ENCODE data around the gene TXNDC16.

The TXNDC16 gene

GRCh38 chr14:52413729-52414408 lies 138.4 kb downstream of the TXNDC16 start:
- no peak overlapping the region for H3K4me3 ChIP-seq
- H3K36me3 ChIP-seq (replicated peaks): no peaks in the 10 kb centered on the region
- in situ Hi-C loops (cut with MboI; ENCODE audit: low sequenced_read_pairs): no loop called here
- H3K9me3 ChIP-seq: no peaks in the 10 kb centered on the region
- DNase-seq (ENCODE audit: low spot score in 2 of 2): no peak
- no peaks in the 10 kb centered on the region for H3K27me3 ChIP-seq (ENCODE audit: low read depth)
- no peaks in the 10 kb centered on the region for H3K4me1 ChIP-seq

- in situ Hi-C loops (cut with MboI; ENCODE audit: low sequenced_read_pairs): no loop called here
- H3K9me3 ChIP-seq: no peaks in the 10 kb centered on the region
- DNase-seq (ENCODE audit: low spot score in 2 of 2): no peak
- no peaks in the 10 kb centered on the region for H3K27me3 ChIP-seq (ENCODE audit: low read depth)
- no peaks in the 10 kb centered on the region for H3K4me1 ChIP-seq
- no peaks in the 10 kb centered on the region for H3K36me3 ChIP-seq (replicated peaks)
- H3K4me3 ChIP-seq: no peak overlapping the region
Measured at GRCh38 chr14:52412426-52412825, 139.9 kb downstream of the TXNDC16 start.

- Histone ChIP-seq H3K27me3 (ENCODE audit: low read depth) (no peaks in the 10 kb centered on the region), H3K36me3 (replicated peaks) (no peaks in the 10 kb centered on the region), H3K4me3 (no peak overlapping the region), H3K4me1 (no peaks in the 10 kb centered on the region), H3K9me3 (no peaks in the 10 kb centered on the region)
- in situ Hi-C loops (cut with MboI; ENCODE audit: low sequenced_read_pairs): no loop called here
- no peak for DNase-seq (ENCODE audit: low spot score in 2 of 2)
Measured at GRCh38 chr14:52405314-52405713, 147.0 kb downstream of the TXNDC16 start.

- H3K36me3 ChIP-seq (replicated peaks): no peaks in the 10 kb centered on the region
- no peak for DNase-seq (ENCODE audit: low spot score in 2 of 2)
- H3K9me3 ChIP-seq: no peaks in the 10 kb centered on the region
- no peak overlapping the region for H3K4me3 ChIP-seq
- no peaks in the 10 kb centered on the region for H3K4me1 ChIP-seq
- in situ Hi-C loops (cut with MboI; ENCODE audit: low sequenced_read_pairs): no loop called here
- H3K27me3 ChIP-seq (ENCODE audit: low read depth): no peaks in the 10 kb centered on the region
Measured at GRCh38 chr14:52402812-52403526, 149.3 kb downstream of the TXNDC16 start.

GRCh38 chr14:52400846-52401245 lies 151.5 kb downstream of the TXNDC16 start:
- no peaks in the 10 kb centered on the region for H3K27me3 ChIP-seq (ENCODE audit: low read depth)
- in situ Hi-C loops (cut with MboI; ENCODE audit: low sequenced_read_pairs): no loop called here
- no peak overlapping the region for H3K4me3 ChIP-seq
- H3K9me3 ChIP-seq: no peaks in the 10 kb centered on the region
- no peaks in the 10 kb centered on the region for H3K36me3 ChIP-seq (replicated peaks)
- no peak for DNase-seq (ENCODE audit: low spot score in 2 of 2)
- no peaks in the 10 kb centered on the region for H3K4me1 ChIP-seq

GRCh38 chr14:52399921-52400595 lies 152.2 kb downstream of the TXNDC16 start:
- in situ Hi-C loops (cut with MboI; ENCODE audit: low sequenced_read_pairs): no loop called here
- no peaks in the 10 kb centered on the region for H3K4me1 ChIP-seq
- H3K4me3 ChIP-seq: no peak overlapping the region
- DNase-seq (ENCODE audit: low spot score in 2 of 2): no peak
- no peaks in the 10 kb centered on the region for H3K27me3 ChIP-seq (ENCODE audit: low read depth)
- H3K9me3 ChIP-seq: no peaks in the 10 kb centered on the region
- no peaks in the 10 kb centered on the region for H3K36me3 ChIP-seq (replicated peaks)

GRCh38 chr14:52399104-52399503 lies 153.2 kb downstream of the TXNDC16 start:
- H3K4me1 ChIP-seq: no peaks in the 10 kb centered on the region
- no peak for DNase-seq (ENCODE audit: low spot score in 2 of 2)
- in situ Hi-C loops (cut with MboI; ENCODE audit: low sequenced_read_pairs): no loop called here
- no peak overlapping the region for H3K4me3 ChIP-seq
- H3K36me3 ChIP-seq (replicated peaks): no peaks in the 10 kb centered on the region
- no peaks in the 10 kb centered on the region for H3K27me3 ChIP-seq (ENCODE audit: low read depth)
- no peaks in the 10 kb centered on the region for H3K9me3 ChIP-seq

GRCh38 chr14:52397844-52398243 lies 154.5 kb downstream of the TXNDC16 start:
- in situ Hi-C loops (cut with MboI; ENCODE audit: low sequenced_read_pairs): no loop called here
- no peak overlapping the region for H3K4me3 ChIP-seq
- H3K27me3 ChIP-seq (ENCODE audit: low read depth): no peaks in the 10 kb centered on the region
- H3K4me1 ChIP-seq: no peaks in the 10 kb centered on the region
- DNase-seq (ENCODE audit: low spot score in 2 of 2): no peak
- H3K36me3 ChIP-seq (replicated peaks): no peaks in the 10 kb centered on the region
- H3K9me3 ChIP-seq: no peaks in the 10 kb centered on the region

GRCh38 chr14:52395728-52396127 lies 156.6 kb downstream of the TXNDC16 start:
- Histone ChIP-seq H3K27me3 (ENCODE audit: low read depth) (no peaks in the 10 kb centered on the region), H3K36me3 (replicated peaks) (no peaks in the 10 kb centered on the region), H3K4me1 (no peaks in the 10 kb centered on the region), H3K9me3 (no peaks in the 10 kb centered on the region), H3K4me3 (no peak overlapping the region)
- no peak for DNase-seq (ENCODE audit: low spot score in 2 of 2)
- in situ Hi-C loops (cut with MboI; ENCODE audit: low sequenced_read_pairs): no loop called here

GRCh38 chr14:52391881-52392615 lies 160.3 kb downstream of the TXNDC16 start:
- no peaks in the 10 kb centered on the region for H3K36me3 ChIP-seq (replicated peaks)
- H3K9me3 ChIP-seq: no peaks in the 10 kb centered on the region
- no peaks in the 10 kb centered on the region for H3K4me1 ChIP-seq
- H3K27me3 ChIP-seq (ENCODE audit: low read depth): no peaks in the 10 kb centered on the region
- in situ Hi-C loops (cut with MboI; ENCODE audit: low sequenced_read_pairs): no loop called here
- DNase-seq (ENCODE audit: low spot score in 2 of 2): peak in 1 of 2 experiments; percentile 8
- H3K4me3 ChIP-seq: no peak overlapping the region
